GM21576 (cell line): ENCODE results near the gene KIF26B.

ENCODE experiments used
- ATAC-seq: cut with Tn5 transposase; IDR thresholded peaks from one replicate; pipeline ENCODE4 v1.9.1; 2021; ENCODE audit warnings: mild to moderate bottlenecking, moderate library complexity; ENCODE audit not compliant: unreplicated experiment

KIF26B gene

DNA sequence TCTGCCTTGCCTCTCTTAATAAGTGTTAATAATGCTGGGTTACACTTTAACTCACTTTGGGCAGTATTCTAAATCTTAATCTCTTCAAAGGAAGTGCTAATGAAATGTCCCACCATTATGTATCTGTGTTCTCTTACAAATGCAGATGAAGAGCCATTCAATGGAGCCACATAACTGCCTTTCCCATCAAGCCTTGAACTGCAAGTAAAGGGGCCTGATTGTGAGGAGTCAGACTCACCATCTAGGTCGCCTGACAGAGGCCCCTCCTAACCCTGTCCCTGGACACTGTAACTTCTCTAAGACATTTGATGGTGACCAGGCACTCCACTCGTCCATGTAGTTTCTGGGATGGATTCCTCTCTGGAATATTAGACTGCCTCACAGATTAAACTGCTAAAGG lies 329.4 kb downstream of the KIF26B start:
- ATAC-seq, result no peak

- no peak for ATAC-seq
Measured at GRCh38 chr1:245485996-245486395, 331.2 kb downstream of the KIF26B start.

DNA sequence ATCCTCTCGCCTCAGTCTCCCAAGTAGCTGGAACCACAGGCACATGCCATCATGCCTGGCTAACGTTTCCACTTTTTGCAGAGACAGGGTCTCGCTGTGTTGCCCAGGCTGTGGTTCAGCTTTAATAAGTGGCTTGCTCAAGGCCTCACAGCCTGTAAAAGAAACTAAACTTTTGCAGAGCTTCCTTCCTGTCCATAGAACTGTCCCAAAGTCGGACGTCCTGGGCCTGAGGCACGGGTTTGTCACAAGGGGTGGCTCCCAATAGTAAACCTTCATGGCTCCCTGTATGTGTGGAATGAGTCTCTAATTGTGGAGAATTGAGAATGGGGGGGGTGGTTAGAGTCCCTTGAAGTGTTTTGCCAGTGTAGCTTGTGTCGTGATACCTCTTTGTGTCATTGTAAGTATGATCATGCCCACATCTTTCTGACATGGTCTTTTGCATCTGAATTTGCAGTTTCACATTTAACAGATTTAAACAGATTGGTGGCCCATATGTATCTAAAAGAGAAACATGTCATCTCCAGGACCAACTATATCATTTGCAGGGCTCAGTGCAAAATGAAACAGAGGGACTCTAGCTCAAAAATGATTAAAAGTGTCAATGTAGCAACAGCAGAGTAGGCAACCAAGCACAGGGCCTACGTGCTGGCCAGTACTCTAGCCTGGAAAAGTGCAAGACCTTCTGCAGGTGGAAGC lies 332.1 kb downstream of the KIF26B start:
- ATAC-seq, result no peak

GRCh38 chr1:245488346-245489129 lies 333.8 kb downstream of the KIF26B start:
- no peak for ATAC-seq

GRCh38 chr1:245489838-245490237 lies 335.1 kb downstream of the KIF26B start:
- no peak for ATAC-seq

DNA sequence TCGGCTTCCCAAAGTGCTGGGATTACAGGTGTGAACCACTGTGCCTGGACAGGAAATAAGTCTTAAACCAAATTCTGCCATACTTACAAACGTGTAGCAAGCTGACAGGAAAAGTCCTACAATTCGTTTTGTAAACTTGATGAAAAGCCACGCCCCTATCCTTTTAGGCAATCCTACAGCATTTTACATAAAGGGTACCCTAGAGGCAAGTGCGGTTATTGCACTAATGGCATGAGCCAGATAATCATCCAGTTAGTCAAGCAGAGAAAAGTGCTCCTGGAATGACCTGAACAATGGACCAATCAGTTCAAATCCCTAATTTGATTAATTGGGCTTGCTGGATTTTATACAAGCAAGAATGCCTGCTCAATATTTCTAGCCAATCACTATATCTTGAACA lies 338.2 kb downstream of the KIF26B start:
- ATAC-seq, result no peak

DNA sequence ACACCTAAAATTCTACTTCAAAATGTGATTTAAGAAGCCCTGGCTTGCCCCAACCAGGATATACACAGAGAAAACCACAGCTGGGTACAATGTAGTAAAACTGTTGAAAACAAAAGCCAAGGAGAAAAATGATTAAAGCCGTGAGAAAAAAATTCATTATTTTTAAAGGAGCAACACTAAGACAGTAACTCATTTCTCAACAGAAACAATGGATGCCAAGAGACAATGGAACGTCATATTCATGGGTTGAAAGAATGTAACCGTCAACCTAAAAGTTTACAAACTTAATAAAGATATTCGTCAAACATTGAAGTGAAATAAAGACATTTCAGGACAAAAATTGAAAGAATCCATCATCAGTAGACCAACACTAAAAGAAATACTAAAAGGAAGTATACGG lies 340.9 kb downstream of the KIF26B start:
- ATAC-seq, result no peak

DNA sequence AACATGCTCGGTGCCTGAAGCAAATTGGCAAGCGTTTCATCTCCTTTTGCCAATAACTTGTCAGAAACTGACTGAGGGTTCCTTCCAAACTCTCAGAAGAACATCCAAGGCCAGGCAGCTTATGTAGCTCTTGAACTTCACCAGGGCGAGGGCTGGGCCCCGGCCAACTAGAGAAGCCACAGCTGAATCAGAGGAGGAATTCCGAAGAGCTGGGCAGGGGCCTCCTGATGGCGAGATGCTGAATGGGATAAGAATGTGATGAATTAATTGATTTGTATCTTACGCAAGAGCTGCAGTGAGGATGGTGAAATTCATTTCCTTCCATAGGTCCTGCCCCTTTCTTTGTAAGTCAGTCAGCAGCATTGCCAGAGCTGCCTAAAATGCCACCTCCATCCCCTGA lies 345.8 kb downstream of the KIF26B start:
- ATAC-seq, result no peak

- no peak for ATAC-seq
Measured at GRCh38 chr1:245501633-245502032, 346.8 kb downstream of the KIF26B start.

GRCh38 chr1:245503548-245503947 lies 348.8 kb downstream of the KIF26B start:
- ATAC-seq, result no peak

DNA sequence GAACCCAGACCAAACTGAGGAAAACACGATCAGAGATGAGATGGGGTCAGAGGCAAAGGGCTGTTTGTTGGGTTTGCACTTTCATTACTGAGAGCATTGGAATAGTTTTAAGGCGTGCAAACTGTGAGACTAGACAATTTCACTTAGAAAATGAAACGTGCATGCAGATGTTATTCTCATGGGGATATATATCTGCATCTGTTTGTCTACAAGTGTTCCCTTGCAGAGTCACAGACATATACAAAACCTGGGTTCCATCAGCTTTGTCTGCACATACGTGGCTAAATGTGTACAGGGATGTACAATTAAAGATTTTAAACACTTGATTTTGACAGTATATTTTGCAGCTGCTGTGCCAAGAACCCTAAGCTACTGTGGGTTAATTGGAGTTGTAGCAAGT lies 355.4 kb downstream of the KIF26B start:
- ATAC-seq, result no peak

GRCh38 chr1:245512181-245512888 lies 357.6 kb downstream of the KIF26B start:
- ATAC-seq, result no peak

DNA sequence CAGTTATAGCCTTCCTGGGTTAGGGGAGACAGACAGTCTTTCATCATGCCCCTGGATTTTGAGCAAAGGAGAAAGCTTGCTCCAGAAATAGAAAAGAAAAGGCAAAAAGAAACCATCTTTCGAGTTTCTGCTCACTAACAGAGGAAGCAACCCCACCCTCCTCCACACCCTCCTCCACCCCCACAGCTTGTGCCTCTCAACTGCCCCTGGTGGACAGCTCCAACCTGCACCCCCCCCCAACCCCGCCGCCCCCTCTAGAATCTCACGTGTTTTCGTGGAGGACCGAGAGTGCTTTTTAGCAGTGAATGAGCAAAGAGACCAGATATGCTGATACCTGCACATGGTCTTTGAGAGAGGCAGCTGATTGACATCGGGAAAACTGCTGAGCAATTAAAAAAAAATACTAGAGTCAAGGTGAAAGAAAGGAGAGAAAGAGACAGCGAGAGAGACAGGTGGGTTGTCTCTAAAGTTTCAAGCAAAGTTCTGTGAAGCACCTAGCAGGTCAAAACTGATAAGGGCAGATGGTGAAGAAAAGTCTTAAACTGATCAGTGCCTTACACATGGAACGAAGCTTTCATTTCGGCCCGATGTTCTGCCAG lies 358.3 kb downstream of the KIF26B start:
- ATAC-seq, result no peak

- ATAC-seq, result no peak
Measured at GRCh38 chr1:245516284-245516759, 361.5 kb downstream of the KIF26B start.

- no peak for ATAC-seq
Measured at GRCh38 chr1:245520611-245521010, 365.8 kb downstream of the KIF26B start.

- ATAC-seq, result no peak
Measured at GRCh38 chr1:245526141-245526540, 371.4 kb downstream of the KIF26B start.

GRCh38 chr1:245528258-245528635 lies 373.5 kb downstream of the KIF26B start:
- no peak for ATAC-seq

DNA sequence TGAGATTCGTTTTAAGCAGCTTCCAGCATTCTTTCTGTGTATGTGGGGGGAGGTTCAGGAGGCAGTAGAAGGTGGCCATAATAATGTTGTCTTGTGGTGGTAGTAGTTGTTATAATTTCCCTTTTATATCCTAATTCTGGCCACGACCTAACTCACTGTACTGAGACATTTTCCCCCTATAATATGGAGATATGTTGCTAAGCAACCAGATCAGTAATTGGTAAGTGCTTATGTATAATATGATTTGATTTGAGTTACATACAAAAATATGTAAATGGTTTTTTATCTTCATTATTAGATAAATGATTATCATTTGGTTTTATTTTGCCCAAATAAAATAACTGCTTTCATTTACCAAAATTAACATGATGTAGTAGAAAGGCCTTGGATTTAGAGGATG lies 376.2 kb downstream of the KIF26B start:
- ATAC-seq, result no peak

DNA sequence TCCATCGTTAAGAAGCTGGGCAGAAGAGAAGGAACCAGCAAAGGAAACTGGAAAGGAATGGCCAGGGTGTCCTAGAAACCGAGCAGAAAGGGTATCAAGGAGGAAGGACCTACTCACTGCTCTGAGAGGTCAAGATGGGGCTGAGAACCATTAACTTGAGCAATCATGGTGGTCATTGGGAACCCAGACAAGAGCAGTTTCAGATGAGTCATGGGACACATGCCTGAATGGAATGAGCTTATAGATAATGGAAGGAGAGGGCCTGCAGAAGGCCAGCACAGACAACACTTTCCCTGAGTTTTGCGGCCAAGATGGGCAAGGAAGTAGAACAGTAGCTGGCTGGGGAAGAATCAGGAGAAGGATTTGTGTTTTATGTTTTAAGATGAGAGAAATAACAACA lies 383.2 kb downstream of the KIF26B start:
- no peak for ATAC-seq

- ATAC-seq, result no peak
Measured at GRCh38 chr1:245538671-245539070, 383.9 kb downstream of the KIF26B start.

- no peak for ATAC-seq
Measured at GRCh38 chr1:245541369-245541768, 386.6 kb downstream of the KIF26B start.
